Vagina (tissue), 2 donors: ENCODE results near the gene EXOSC6. TPM values are rescaled to one million over a fixed set of nuclear protein-coding genes. Genes with fewer than 3 reads are reported as not detected.
"Not testable (repeated sequence)": the region's sequence is repeated elsewhere in the genome, so short reads cannot be mapped to it uniquely, and the experiment has no call there.

ENCODE experiments used
- DNase-seq, 2 donors: peaks; one replicate each; pipeline ENCODE4 v3.0.0-alpha.2; 2017; ENCODE audit errors: extremely low spot score in 2 of 2
- H3K27ac ChIP-seq: fragments of 200-600 bp; sonication (generic); one replicate; pipeline ENCODE4 v1.5.1; 2019
- H3K27me3 ChIP-seq: fragments of 200-600 bp; sonication (generic); one replicate; pipeline ENCODE4 v1.5.1; 2019
- H3K36me3 ChIP-seq, 2 donors: fragments of 200-600 bp; sonication (generic); one replicate each; pipeline ENCODE4 v1.5.1; 2017 to 2019
- H3K4me1 ChIP-seq: fragments of 200-600 bp; sonication (generic); one replicate; pipeline ENCODE4 v1.5.1; 2019
- H3K4me3 ChIP-seq, 2 donors: fragments of 200-600 bp; sonication (generic); 1 replicate in 1 of 2; 2 replicates in 1 of 2; pipeline ENCODE4 v1.5.1; 2016 to 2019
- H3K9me3 ChIP-seq: fragments of 200-600 bp; sonication (generic); one replicate; pipeline ENCODE4 v1.5.1; 2019
- intact Hi-C: fragments of 100-400 bp; cut with DNase I; formaldehyde crosslinking; loops from one replicate; pipeline ENCODE4 v1.15.1; 2023
- total RNA-seq: library from RNA; depleted of rRNA; stranded (reverse); fragments of >200 nt; gene quantifications from one replicate; pipeline ENCODE4 v1.2.3, GENCODE V29; 2016

Gene EXOSC6
- total RNA-seq, 1 donor from 2014 or later = 19.2 TPM

DNA sequence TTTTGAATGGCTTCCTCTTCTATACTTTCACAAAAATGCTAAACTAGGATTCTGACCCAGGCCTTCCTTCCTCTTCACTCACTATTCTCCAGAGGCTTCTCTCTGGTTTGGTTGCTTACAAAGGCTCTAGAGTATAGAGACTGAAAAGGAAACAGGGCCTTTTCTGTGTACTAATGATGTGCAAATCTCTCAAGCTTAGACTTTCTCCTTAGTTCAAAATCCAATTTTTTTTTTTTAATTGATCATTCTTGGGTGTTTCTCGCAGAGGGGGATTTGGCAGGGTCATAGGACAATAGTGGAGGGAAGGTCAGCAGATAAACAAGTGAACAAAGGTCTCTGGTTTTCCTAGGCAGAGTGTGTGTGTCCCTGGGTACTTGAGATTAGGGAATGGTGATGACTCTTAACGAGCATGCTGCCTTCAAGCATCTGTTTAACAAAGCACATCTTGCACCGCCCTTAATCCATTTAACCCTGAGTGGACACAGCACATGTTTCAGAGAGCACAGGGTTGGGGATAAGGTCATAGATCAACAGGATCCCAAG, 27.7 kb downstream of the EXOSC6 start:
- H3K36me3 ChIP-seq, H3K27ac ChIP-seq, H3K9me3 ChIP-seq, DNase-seq, intact Hi-C loops, H3K27me3 ChIP-seq, H3K4me1 ChIP-seq, H3K4me3 ChIP-seq: not testable (repeated sequence)

DNA sequence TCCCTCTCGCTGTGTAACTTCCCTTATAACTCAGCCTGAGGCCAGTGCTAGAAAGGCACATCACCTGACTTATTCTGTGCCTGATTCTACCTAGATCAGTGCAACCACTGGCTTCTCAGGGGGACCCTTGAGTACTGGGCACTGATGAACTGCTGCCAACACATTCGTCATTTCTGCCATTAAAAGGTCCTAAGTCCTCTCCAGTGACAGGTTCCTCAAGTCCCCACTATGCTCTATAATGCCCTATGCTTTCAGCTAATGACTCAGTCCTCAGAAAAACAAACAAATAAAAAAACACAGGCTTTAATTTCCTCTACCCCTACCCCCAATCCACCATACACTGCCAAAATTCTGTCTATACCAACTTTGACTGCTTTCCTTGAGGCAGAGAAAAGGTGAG, 28.5 kb downstream of the EXOSC6 start:
- DNase-seq, H3K36me3 ChIP-seq, H3K4me1 ChIP-seq, H3K27ac ChIP-seq, intact Hi-C loops, H3K27me3 ChIP-seq, H3K9me3 ChIP-seq, H3K4me3 ChIP-seq: not testable (repeated sequence)

DNA sequence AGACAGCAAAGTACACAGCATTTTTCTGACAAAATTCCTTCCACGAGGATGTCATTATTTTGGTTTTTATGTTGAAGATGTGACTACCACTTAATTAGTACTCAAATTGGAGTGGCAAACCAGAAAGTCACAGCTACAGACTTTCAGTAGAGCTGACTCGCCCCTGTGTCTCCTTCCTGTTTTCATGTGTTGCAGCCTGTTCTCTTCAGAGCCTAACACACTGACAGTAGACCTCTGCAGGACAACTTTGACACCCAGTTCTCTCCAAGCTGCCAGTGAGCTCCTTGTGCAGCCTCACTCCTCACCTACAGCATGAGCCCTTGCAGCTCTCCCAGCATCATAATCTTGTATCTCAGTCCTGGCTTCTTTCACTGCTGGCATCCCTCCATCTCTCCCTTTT, 29.2 kb downstream of the EXOSC6 start:
- H3K27ac ChIP-seq, H3K27me3 ChIP-seq, H3K36me3 ChIP-seq, DNase-seq, H3K4me1 ChIP-seq, H3K4me3 ChIP-seq, intact Hi-C loops, H3K9me3 ChIP-seq: not testable (repeated sequence)

DNA sequence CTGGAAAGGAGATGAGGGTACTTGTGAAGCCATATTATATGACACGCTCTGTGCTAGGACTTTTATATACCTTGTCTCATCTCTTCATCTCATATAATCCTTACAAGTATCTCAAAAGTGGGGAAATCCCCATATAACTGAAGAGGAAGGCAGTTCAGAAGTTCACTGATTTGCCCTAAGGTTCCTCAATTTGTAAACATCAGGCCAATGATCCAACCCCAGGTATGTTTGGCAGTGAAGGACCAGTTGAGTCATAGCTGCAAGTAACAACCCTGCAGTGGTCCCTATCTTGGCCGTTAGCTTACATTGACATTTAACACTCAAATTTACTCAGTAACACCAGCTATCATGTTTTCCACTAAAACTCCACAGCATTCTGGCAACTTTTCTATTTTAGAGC, 33.2 kb downstream of the EXOSC6 start:
- DNase-seq, H3K4me1 ChIP-seq, H3K36me3 ChIP-seq, H3K27ac ChIP-seq, H3K9me3 ChIP-seq, intact Hi-C loops, H3K27me3 ChIP-seq, H3K4me3 ChIP-seq: not testable (repeated sequence)

DNA sequence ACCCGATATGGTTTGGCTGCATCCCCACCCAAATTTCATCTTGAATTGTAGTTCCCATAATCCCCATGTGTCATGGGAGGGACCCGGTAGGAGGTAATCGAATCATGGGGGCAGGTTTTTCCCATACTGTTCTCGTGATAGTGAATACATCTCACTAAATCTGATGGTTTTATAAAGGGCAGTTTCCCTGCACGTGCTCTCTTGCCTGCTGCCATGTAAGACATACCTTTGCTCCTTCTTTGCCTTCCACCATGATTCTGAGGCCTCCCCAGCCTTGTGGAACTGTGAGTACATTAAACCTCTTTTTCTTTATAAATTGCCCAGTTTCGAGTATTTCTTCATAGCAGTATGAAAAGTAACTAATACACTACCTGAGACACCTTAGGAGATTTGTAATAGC, 45.4 kb downstream of the EXOSC6 start:
- H3K27ac ChIP-seq, H3K4me1 ChIP-seq, intact Hi-C loops, DNase-seq, H3K9me3 ChIP-seq, H3K27me3 ChIP-seq, H3K36me3 ChIP-seq, H3K4me3 ChIP-seq: not testable (repeated sequence)

DNA sequence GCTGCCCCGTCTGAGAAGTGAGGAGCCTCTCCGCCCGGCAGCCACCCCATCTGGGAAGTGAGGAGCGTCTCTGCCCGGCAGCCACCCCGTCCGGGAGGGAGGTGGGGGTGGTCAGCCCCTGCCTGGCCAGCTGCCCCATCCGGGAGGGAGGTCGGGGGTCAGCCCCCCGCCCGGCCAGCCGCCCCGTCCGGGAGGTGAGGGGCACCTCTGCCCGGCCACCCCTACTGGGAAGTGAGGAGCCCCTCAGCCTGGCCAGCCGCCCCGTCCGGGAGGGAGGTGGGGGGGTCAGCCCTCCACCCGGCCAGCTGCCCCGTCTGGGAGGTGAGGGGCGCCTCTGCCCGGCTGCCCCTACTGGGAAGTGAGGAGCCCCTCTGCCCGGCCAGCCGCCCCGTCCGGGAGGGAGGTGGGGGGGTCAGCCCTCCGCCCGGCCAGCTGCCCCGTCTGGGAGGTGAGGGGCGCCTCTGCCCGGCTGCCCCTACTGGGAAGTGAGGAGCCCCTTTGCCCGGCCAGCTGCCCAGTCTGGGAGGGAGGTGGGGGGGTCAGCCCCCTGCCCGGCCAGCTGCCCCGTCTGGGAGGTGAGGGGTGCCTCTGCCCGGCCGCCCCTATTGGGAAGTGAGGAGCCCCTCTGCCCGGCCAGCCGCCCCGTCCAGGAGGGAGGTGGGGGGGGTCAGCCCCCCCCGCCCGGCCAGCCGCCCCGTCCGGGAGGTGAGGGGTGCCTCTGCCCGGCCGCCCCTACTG, 46.9 kb downstream of the EXOSC6 start:
- H3K4me3 ChIP-seq, H3K27me3 ChIP-seq, H3K36me3 ChIP-seq, DNase-seq, H3K4me1 ChIP-seq, H3K9me3 ChIP-seq, H3K27ac ChIP-seq, intact Hi-C loops: not testable (repeated sequence)

DNA sequence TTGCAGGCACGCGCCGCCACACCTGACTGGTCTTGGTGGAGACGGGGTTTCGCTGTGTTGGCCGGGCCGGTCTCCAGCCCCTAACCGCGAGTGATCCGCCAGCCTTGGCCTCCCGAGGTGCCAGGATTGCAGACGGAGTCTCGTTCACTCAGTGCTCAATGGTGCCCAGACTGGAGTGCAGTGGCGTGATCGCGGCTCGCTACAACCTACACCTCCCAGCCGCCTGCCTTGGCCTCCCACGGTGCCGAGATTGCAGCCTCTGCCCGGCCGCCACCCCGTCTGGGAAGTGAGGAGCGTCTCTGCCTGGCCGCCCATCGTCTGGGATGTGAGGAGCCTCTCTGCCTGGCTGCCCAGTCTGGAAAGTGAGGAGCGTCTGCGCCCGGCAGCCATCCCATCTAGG, 47.7 kb downstream of the EXOSC6 start:
- DNase-seq, H3K36me3 ChIP-seq, H3K4me3 ChIP-seq, intact Hi-C loops, H3K27me3 ChIP-seq, H3K9me3 ChIP-seq, H3K27ac ChIP-seq, H3K4me1 ChIP-seq: not testable (repeated sequence)

DNA sequence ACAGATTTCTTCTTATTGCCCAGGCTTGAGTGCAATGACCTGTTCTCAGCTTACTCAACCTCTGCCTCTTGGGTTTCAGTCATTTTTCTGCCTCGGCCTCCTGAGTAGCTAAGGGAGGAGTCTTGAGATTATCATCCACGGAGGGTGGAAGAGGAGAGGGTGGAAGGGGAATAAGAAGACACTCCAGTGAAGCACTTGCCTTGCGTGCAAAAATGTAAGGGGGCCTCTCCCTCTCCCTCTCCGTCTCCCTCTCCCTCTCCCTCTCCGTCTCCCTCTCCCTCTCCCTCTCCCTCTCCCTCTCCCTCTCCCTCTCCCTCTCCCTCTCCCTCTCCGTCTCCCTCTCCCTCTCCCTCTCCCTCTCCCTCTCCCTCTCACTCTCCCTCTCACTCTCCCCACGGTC, 48.2 kb downstream of the EXOSC6 start:
- DNase-seq, H3K27ac ChIP-seq, H3K9me3 ChIP-seq, H3K36me3 ChIP-seq, intact Hi-C loops, H3K4me1 ChIP-seq, H3K27me3 ChIP-seq, H3K4me3 ChIP-seq: not testable (repeated sequence)

DNA sequence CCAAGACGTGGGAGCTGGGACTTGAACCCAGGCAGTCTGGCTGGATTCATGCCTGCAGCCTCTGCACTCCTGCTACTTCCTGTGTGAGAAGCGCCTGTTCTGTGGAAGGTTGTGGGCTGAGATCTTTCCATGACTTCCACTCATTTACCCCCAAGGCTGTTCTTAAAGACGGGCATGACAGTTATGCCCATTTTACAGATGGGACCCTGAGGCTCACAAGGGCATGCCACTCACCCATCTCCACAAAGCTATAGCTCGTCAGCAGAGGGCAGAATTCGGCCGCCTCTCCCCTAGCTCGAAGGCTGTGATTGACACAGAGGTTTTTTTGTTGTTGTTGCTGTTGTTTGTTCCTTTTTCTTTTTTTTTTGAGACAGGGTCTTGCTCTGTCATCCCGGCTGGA, 51.7 kb downstream of the EXOSC6 start:
- H3K27ac ChIP-seq, intact Hi-C loops, H3K36me3 ChIP-seq, H3K4me3 ChIP-seq, H3K4me1 ChIP-seq, DNase-seq, H3K9me3 ChIP-seq, H3K27me3 ChIP-seq: not testable (repeated sequence)

DNA sequence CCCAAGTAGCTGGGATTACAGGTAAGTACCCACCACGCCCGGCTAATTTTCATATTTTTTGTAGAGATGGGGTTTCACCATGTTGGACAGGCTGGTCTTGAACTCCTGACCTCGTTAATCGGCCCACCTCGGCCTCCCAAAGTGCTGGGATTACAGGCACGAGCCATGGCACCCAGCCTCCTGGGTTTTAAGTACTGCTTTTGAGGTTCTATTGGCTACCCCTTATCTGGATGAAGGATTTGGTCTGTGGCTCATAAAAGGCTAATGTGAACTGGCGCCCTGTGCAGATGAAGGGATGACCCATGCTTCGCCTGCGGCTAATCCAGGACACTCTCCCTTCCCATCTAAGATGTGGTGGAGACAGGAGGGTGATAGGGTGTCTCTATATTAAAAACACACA, 52.6 kb downstream of the EXOSC6 start:
- intact Hi-C loops = not testable (repeated sequence)

DNA sequence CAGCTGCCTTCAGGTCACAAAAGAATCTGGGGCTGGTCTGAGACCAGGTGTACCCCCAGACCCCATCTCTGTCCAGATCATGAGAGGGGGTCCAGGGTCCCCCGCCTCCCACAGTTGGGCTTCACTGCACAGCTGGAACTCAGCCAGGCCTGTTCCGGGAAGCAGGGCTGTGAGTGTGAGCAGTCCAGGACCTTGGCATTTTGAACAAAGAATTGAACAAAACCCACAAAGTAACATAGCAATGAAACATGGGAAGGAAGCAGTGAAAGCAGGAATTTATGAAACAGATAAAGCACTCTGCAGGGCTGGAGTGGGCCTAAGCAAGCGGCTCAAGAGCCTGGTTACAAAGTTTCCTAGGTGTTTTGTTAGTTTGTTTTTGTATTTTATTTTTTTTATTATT, 53.1 kb downstream of the EXOSC6 start:
- H3K36me3 ChIP-seq, H3K27me3 ChIP-seq, DNase-seq, H3K27ac ChIP-seq, H3K4me1 ChIP-seq, H3K4me3 ChIP-seq, H3K9me3 ChIP-seq, intact Hi-C loops: not testable (repeated sequence)

More for the DNA sequence above, 52.6 kb downstream of the EXOSC6 start:
- H3K36me3 ChIP-seq, H3K4me1 ChIP-seq, H3K9me3 ChIP-seq, H3K4me3 ChIP-seq, DNase-seq, H3K27me3 ChIP-seq, H3K27ac ChIP-seq: not testable (repeated sequence)

DNA sequence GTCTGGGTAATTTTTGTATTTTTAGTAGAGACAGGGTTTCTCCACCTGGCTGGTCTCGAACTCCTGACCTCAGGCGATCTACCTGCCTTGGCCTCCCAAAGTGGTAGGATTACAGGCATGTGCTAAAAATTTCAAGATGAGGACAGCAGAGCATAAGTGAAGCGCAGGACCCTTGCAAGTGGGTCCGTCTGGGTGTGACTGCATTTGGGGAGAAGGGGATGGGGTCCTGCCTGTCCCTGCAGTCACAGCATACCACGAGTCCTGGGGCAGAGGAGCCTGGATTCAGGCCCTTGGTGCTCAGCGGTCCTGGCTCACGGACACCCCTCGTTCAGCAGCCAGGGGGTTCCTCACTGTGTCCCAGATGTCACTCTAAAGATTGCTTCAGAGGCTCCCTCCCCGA, 53.5 kb downstream of the EXOSC6 start:
- H3K27ac ChIP-seq, H3K27me3 ChIP-seq, DNase-seq, H3K9me3 ChIP-seq, intact Hi-C loops, H3K36me3 ChIP-seq, H3K4me3 ChIP-seq, H3K4me1 ChIP-seq: not testable (repeated sequence)

DNA sequence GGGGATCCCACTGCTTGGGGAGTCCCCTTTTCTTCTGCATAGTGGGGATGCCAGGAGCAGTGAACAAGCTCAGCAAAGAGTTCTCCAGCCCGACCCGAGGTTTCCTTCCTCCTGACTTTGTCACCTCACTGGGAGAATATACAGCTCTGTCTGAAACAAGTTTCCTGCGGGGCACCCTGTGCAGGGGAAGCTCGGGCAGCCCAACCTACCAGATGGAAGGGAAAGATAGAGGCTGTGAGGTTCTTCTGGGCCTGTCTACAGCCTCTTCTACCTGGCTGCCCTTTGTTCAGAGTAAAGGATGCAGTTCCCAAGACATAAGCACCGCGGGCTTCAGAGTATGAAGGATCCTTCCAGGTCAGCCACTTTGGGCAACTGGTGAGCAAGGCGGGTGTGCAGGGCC, 54.1 kb downstream of the EXOSC6 start:
- intact Hi-C loops, H3K36me3 ChIP-seq, H3K9me3 ChIP-seq, H3K4me3 ChIP-seq, H3K27me3 ChIP-seq, H3K4me1 ChIP-seq, H3K27ac ChIP-seq, DNase-seq: not testable (repeated sequence)
